22Rv1 (cell line): ENCODE data around the gene RCE1.

Experiments used
- ZFX ChIP-seq: fragments of 450-650 bp; IDR thresholded peaks from 2 replicates; pipeline ENCODE4 v1.6.1; 2017; ENCODE audit warnings: antibody characterized with exemption, borderline replicate concordance
- TF ChIP-seq, protein P1 (sequence below): fragments of 450-650 bp; IDR thresholded peaks from 2 replicates; pipeline ENCODE4 v1.5.1; 2017; ENCODE audit warnings: mild to moderate bottlenecking

DNA sequence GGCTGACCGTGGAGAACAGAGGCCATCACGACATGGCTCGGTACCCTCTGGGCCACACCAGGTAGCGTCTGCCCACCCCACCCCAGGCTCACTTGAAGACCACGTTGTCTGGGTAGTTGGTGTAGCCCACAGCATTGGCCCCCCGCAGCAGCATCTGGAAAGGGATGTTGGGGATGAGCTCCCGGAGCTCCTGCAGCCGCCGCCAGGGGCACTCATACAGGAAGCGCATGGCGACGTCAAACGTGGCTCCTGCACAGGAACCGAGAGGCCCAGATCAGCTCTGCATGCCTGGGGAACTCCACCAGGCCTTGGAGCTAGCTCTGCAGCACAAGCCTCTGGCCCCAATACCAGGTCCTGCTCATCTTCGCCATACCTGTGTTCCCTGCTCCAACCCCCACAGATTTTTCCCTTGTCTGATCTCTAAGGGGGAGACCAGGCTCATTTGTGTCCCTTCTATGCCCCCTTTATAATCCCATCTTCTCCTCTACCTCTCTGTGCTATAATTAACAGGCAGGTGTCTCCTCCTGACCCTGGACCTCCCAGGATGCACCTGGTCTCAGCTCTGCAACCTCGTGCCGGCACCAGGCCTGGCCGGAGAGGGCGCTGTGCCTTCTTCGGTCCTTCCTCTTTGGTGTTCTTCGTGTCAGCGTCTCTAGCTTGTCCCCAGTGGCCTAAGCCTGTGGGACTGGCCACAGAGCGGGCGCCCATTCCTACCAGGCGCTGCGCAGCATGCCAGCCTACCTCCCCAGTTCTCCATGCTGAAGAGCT is 8.6 kb downstream of the RCE1 start:
- TF ChIP-seq, protein P1, sequence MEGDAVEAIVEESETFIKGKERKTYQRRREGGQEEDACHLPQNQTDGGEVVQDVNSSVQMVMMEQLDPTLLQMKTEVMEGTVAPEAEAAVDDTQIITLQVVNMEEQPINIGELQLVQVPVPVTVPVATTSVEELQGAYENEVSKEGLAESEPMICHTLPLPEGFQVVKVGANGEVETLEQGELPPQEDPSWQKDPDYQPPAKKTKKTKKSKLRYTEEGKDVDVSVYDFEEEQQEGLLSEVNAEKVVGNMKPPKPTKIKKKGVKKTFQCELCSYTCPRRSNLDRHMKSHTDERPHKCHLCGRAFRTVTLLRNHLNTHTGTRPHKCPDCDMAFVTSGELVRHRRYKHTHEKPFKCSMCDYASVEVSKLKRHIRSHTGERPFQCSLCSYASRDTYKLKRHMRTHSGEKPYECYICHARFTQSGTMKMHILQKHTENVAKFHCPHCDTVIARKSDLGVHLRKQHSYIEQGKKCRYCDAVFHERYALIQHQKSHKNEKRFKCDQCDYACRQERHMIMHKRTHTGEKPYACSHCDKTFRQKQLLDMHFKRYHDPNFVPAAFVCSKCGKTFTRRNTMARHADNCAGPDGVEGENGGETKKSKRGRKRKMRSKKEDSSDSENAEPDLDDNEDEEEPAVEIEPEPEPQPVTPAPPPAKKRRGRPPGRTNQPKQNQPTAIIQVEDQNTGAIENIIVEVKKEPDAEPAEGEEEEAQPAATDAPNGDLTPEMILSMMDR = peak; percentile 54
- no peak for TF ChIP-seq ZFX
